HepG2 (cell line): ENCODE data around the gene CFAP300. TPM values are rescaled to one million over a fixed set of nuclear protein-coding genes. Genes with fewer than 3 reads are reported as not detected.

ENCODE experiments used
- DPF2 ChIP-seq: sonication (generic); formaldehyde crosslinking; IDR thresholded peaks from 2 replicates; pipeline ENCODE4 v1.4.0; 2020; ENCODE audit warnings: mild to moderate bottlenecking, low read depth, missing genetic modification reagents, borderline replicate concordance
- ELF4 ChIP-seq: sonication (generic); formaldehyde crosslinking; IDR thresholded peaks from 2 replicates; pipeline ENCODE4 v1.5.0; 2020; ENCODE audit warnings: missing genetic modification reagents, mild to moderate bottlenecking, moderate library complexity, borderline replicate concordance
- GZF1 ChIP-seq: sonication (generic); formaldehyde crosslinking; IDR thresholded peaks from 2 replicates; pipeline ENCODE4 v1.5.1; 2020; ENCODE audit warnings: mild to moderate bottlenecking, missing genetic modification reagents
- HMG20A ChIP-seq: IDR thresholded peaks from 2 replicates; pipeline ENCODE4 v1.6.1; 2016; ENCODE audit warnings: borderline replicate concordance
- MAFF ChIP-seq: IDR thresholded peaks from 2 replicates; pipeline ENCODE4 v1.6.1; 2011; ENCODE audit warnings: low read depth, low read length, improper control_type of control experiment
- MXD4 ChIP-seq: IDR thresholded peaks from 2 replicates; pipeline ENCODE4 v1.6.1; 2016; ENCODE audit warnings: mild to moderate bottlenecking, missing biosample characterization, missing genetic modification reagents
- NFIB ChIP-seq: sonication (generic); formaldehyde crosslinking; IDR thresholded peaks from 2 replicates; pipeline ENCODE4 v1.9.0; 2021; ENCODE audit warnings: missing genetic modification reagents, mild to moderate bottlenecking, borderline replicate concordance
- NR1H2 ChIP-seq: sonication (generic); formaldehyde crosslinking; IDR thresholded peaks from 2 replicates; pipeline ENCODE4 v1.8.1; 2022; ENCODE audit warnings: low read depth, missing genetic modification reagents, borderline replicate concordance
- NR2F2 ChIP-seq: IDR thresholded peaks from 2 replicates; pipeline ENCODE4 v1.6.1; 2012; ENCODE audit warnings: low read depth, inconsistent platforms, borderline replicate concordance
- PITX1 ChIP-seq: sonication (generic); formaldehyde crosslinking; IDR thresholded peaks from 2 replicates; pipeline ENCODE4 v1.5.1; 2020; ENCODE audit warnings: mild to moderate bottlenecking, missing genetic modification reagents
- RFXANK ChIP-seq: IDR thresholded peaks from 2 replicates; pipeline ENCODE4 v1.6.1; 2016
- SMAD1 ChIP-seq: sonication (generic); formaldehyde crosslinking; IDR thresholded peaks from 2 replicates; pipeline ENCODE4 v1.4.0; 2020; ENCODE audit warnings: missing genetic modification reagents, low read depth, mild to moderate bottlenecking, borderline replicate concordance
- SNAI1 ChIP-seq: sonication (generic); formaldehyde crosslinking; IDR thresholded peaks from 2 replicates; pipeline ENCODE4 v1.5.0; 2020; ENCODE audit warnings: mild to moderate bottlenecking, missing genetic modification reagents, borderline replicate concordance
- SRSF4 ChIP-seq: fragments of 200-400 bp; formaldehyde crosslinking; IDR thresholded peaks from one replicate; pipeline ENCODE4 v1.6.1; 2018; ENCODE audit warnings: mild to moderate bottlenecking, low read depth, low read length, moderate library complexity; ENCODE audit not compliant: poor library complexity, severe bottlenecking
- SSRP1 ChIP-seq: IDR thresholded peaks from 2 replicates; pipeline ENCODE4 v1.6.1; 2016; ENCODE audit warnings: control low read depth
- TBL1XR1 ChIP-seq: fragments of 150-350 bp; IDR thresholded peaks from 2 replicates; pipeline ENCODE4 v1.6.1; 2014; ENCODE audit warnings: borderline replicate concordance, low read length; ENCODE audit not compliant: partially characterized antibody
- ZBTB3 ChIP-seq: sonication (generic); formaldehyde crosslinking; IDR thresholded peaks from 2 replicates; pipeline ENCODE4 v1.4.0; 2020; ENCODE audit warnings: low read depth, mild to moderate bottlenecking, moderate library complexity, missing genetic modification reagents, borderline replicate concordance
- ZBTB7B ChIP-seq: sonication (generic); formaldehyde crosslinking; IDR thresholded peaks from 2 replicates; pipeline ENCODE4 v1.4.0; 2020; ENCODE audit warnings: missing genetic modification reagents
- ZNF234 ChIP-seq: sonication (generic); formaldehyde crosslinking; conservative IDR thresholded peaks from 2 replicates; pipeline ENCODE4 v1.5.1; 2020; ENCODE audit warnings: mild to moderate bottlenecking, missing genetic modification reagents
- ZNF451 ChIP-seq: sonication (generic); formaldehyde crosslinking; IDR thresholded peaks from 2 replicates; pipeline ENCODE4 v1.5.0; 2020; ENCODE audit warnings: mild to moderate bottlenecking, missing genetic modification reagents
- ZNF468 ChIP-seq: sonication (generic); formaldehyde crosslinking; IDR thresholded peaks from 2 replicates; pipeline ENCODE4 v1.8.0; 2022; ENCODE audit warnings: mild to moderate bottlenecking, moderate library complexity, missing genetic modification reagents
- ZNF570 ChIP-seq: sonication (generic); formaldehyde crosslinking; IDR thresholded peaks from 2 replicates; pipeline ENCODE4 v1.4.0; 2020; ENCODE audit warnings: mild to moderate bottlenecking, missing genetic modification reagents, borderline replicate concordance
- polyA plus RNA-seq, 8 experiments: library from polyadenylated mRNA; depleted of rRNA in 3 of 8; stranded (reverse) in 7 of 8; unstranded in 1 of 8; fragments of >200 nt; fragmentation: Illumina TruSeq in 4 of 8; extraction: Trizol in 4 of 8; gene quantifications; 2 replicates each; pipeline versions ENCODE4 v1.2.1 to v1.2.3, GENCODE V29; 2011 to 2016; ENCODE audit warnings: low read depth in 4 of 8, missing spikeins in 1 of 8, mixed read lengths in 1 of 8; ENCODE audit not compliant: insufficient read depth in 1 of 8
- total RNA-seq, 5 experiments: library from RNA; depleted of rRNA; stranded (reverse); fragments of >200 nt; fragmentation: Illumina TruSeq; extraction: Trizol; gene quantifications; 2 replicates each; pipeline ENCODE4 v1.2.3, GENCODE V29; 2016; ENCODE audit warnings: low read depth in 1 of 5
- TF ChIP-seq, protein P1 (sequence below): sonication (generic); formaldehyde crosslinking; IDR thresholded peaks from 2 replicates; pipeline ENCODE4 v1.9.0; 2021; ENCODE audit warnings: missing genetic modification reagents, borderline replicate concordance
- TF ChIP-seq, protein P2 (sequence below): IDR thresholded peaks from 2 replicates; pipeline ENCODE4 v1.6.1; 2016; ENCODE audit warnings: missing genetic modification reagents, missing compliant biosample characterization
- TF ChIP-seq, protein P3 (sequence below): sonication (generic); formaldehyde crosslinking; IDR thresholded peaks from 2 replicates; pipeline ENCODE4 v1.5.1; 2020; ENCODE audit warnings: mild to moderate bottlenecking, moderate library complexity, missing genetic modification reagents

CFAP300 gene
- total and polyA plus RNA-seq, 2 of the 13 experiments (the other 11 are each of a cell fraction or from before 2014, with no cell fraction given), result not detected

DNA sequence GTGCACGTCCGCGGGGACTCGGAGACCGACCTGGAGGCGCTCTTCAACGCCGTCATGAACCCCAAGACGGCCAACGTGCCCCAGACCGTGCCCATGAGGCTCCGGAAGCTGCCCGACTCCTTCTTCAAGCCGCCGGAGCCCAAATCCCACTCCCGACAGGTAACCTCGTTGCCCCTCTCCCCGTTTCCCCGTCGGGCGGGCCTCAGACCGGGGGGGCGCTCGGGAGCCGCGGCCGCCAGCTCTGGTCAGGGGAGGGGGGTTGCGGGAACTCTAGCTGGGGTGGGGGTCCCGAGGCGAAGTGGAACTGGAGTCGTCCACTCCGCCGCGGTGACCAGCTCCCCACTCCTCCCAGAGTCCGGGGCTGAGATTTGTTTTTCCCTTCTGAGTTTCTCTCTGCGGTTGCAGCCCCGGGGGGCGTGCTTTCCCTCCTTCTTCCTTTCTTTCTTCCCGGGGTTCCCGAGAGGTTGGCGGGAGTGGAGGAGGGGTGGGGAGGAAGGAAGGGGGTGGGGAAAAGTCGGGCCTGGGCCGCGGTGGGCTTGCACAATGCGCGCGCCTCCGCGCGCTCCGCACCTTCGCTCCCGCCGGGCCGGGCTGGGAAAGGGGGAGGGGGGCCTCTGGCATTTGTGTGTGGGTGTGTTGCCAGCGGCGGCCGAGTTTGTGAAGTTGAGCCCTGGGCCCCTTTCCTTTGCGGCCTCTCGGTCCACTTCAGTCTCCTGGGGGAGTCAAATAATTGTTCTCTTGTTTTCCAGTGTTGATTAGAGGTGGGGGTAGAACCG is 64.0 kb downstream of the CFAP300 start (continued):
- TF ChIP-seq NFIB (CRISPR knock-in tag), result no peak
- TF ChIP-seq NR1H2 (CRISPR knock-in tag), result no peak
- TF ChIP-seq MAFF, result no peak
- no peak; the same call in 1 of the 2 replicates for TF ChIP-seq ZBTB7B (CRISPR knock-in tag)
- no peak for TF ChIP-seq ZNF234 (CRISPR knock-in tag)
- TF ChIP-seq ELF4, result no peak
- TF ChIP-seq DPF2 (CRISPR knock-in tag), result no peak; the same call in 1 of the 2 replicates
- TF ChIP-seq, protein P1, sequence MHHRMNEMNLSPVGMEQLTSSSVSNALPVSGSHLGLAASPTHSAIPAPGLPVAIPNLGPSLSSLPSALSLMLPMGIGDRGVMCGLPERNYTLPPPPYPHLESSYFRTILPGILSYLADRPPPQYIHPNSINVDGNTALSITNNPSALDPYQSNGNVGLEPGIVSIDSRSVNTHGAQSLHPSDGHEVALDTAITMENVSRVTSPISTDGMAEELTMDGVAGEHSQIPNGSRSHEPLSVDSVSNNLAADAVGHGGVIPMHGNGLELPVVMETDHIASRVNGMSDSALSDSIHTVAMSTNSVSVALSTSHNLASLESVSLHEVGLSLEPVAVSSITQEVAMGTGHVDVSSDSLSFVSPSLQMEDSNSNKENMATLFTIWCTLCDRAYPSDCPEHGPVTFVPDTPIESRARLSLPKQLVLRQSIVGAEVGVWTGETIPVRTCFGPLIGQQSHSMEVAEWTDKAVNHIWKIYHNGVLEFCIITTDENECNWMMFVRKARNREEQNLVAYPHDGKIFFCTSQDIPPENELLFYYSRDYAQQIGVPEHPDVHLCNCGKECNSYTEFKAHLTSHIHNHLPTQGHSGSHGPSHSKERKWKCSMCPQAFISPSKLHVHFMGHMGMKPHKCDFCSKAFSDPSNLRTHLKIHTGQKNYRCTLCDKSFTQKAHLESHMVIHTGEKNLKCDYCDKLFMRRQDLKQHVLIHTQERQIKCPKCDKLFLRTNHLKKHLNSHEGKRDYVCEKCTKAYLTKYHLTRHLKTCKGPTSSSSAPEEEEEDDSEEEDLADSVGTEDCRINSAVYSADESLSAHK (CRISPR knock-in tag), result no peak
- TF ChIP-seq TBL1XR1, result no peak
- no peak for TF ChIP-seq SRSF4
- TF ChIP-seq SNAI1 (CRISPR knock-in tag), result peak; percentile 12; the same call in 1 of the 2 replicates
- TF ChIP-seq ZNF570 (CRISPR knock-in tag), result no peak
- TF ChIP-seq HMG20A (CRISPR knock-in tag), result no peak
- no peak for TF ChIP-seq GZF1
- no peak for TF ChIP-seq RFXANK (CRISPR knock-in tag)
- no peak for TF ChIP-seq SSRP1 (CRISPR knock-in tag)
- no peak for TF ChIP-seq SMAD1 (CRISPR knock-in tag)
- TF ChIP-seq ZNF468 (CRISPR knock-in tag), result no peak
- TF ChIP-seq, protein P2, sequence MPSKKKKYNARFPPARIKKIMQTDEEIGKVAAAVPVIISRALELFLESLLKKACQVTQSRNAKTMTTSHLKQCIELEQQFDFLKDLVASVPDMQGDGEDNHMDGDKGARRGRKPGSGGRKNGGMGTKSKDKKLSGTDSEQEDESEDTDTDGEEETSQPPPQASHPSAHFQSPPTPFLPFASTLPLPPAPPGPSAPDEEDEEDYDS, result no peak; the same call in 1 of the 2 replicates
- peak; percentile 71; the same call in 1 of the 2 replicates for TF ChIP-seq PITX1 (CRISPR knock-in tag)
- TF ChIP-seq ZBTB3 (CRISPR knock-in tag), result no peak; the same call in 1 of the 2 replicates
- TF ChIP-seq, protein P3, sequence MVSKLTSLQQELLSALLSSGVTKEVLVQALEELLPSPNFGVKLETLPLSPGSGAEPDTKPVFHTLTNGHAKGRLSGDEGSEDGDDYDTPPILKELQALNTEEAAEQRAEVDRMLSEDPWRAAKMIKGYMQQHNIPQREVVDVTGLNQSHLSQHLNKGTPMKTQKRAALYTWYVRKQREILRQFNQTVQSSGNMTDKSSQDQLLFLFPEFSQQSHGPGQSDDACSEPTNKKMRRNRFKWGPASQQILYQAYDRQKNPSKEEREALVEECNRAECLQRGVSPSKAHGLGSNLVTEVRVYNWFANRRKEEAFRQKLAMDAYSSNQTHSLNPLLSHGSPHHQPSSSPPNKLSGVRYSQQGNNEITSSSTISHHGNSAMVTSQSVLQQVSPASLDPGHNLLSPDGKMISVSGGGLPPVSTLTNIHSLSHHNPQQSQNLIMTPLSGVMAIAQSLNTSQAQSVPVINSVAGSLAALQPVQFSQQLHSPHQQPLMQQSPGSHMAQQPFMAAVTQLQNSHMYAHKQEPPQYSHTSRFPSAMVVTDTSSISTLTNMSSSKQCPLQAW, result no peak
- no peak for TF ChIP-seq NR2F2
- TF ChIP-seq MXD4, result no peak
- no peak for TF ChIP-seq ZNF451 (CRISPR knock-in tag)
